Skeletal muscle satellite cell (primary cell): ENCODE data around the gene AGPAT3.

ENCODE experiments used
- H3K27me3 ChIP-seq: 2 replicates; pipeline ENCODE4 v1.7.0; 2013; ENCODE audit warnings: low read length; ENCODE audit not compliant: control insufficient read depth, insufficient read depth
- H3K36me3 ChIP-seq: 2 replicates; pipeline ENCODE4 v1.7.0; 2013; ENCODE audit warnings: mild to moderate bottlenecking, control low read depth, low read length; ENCODE audit not compliant: insufficient read depth
- H3K4me1 ChIP-seq: 2 replicates; pipeline ENCODE4 v1.7.0; 2013; ENCODE audit warnings: low read length; ENCODE audit not compliant: control insufficient read depth, insufficient read depth
- H3K4me2 ChIP-seq: 2 replicates; pipeline ENCODE4 v1.7.0; 2013; ENCODE audit warnings: mild to moderate bottlenecking, low read length
- H3K4me3 ChIP-seq: 2 replicates; pipeline ENCODE4 v1.7.0; 2013; ENCODE audit warnings: low read length
- H3K9ac ChIP-seq: 2 replicates; pipeline ENCODE4 v1.7.0; 2013; ENCODE audit warnings: mild to moderate bottlenecking, low read depth, low read length, moderate library complexity
- H3K9me3 ChIP-seq: replicated peaks from 2 replicates; pipeline ENCODE4 v1.7.0; 2013; ENCODE audit warnings: mild to moderate bottlenecking, control low read depth, low read length

Gene AGPAT3

DNA sequence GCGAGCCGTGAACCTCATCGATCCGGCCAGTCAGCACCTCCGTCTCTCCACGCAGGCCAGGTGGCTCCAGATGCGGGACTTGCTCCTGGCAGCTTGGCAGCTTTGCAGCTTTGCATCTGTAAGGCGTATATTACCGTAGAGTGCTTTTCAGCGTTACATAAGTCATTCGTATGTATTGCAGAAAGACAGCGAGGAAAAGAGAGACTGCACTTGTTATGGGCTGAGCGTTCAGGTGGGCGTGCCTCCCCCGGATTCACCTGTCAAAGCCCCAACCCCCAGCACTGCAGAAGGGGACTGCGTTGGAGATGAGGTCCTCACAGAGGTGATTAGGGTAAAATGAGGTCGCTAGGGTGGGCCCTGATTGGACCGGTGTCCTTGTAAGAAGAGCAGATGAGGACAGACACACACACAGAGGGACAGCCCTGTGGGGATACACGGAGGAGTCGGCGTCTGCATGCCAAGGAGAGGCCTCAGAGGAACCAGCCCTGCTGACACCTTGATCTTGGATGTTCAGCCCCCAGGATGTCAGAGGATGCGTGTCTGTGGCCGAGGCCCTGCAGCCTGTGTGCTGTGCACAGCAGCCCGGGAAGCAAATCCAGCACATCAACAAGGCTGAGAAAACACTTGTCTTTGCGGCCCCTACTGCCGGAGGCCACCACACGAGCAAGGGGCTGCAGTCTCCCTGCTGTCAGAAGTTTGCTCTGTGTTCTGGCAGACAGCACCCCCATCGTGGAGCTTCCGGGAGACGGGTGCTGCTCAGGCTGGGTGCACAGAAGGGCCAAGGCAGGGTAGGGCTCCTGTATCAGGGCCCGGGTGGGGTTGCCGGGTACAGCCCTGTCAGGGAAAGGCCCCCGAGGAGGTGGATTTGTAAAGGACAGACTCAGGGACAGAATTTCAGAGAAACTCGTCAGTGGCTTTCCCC lies 10.9 kb upstream of the AGPAT3 start:
- no peaks in the 10 kb centered on the region for H3K36me3 ChIP-seq
- H3K27me3 ChIP-seq: peaks cover 52% of the 10 kb centered on the region
- no peak overlapping the region for H3K4me3 ChIP-seq
- H3K4me2 ChIP-seq: no peak overlapping the region
- no peaks in the 10 kb centered on the region for H3K4me1 ChIP-seq
- no peaks in the 10 kb centered on the region for H3K9me3 ChIP-seq
- no peak overlapping the region for H3K9ac ChIP-seq

DNA sequence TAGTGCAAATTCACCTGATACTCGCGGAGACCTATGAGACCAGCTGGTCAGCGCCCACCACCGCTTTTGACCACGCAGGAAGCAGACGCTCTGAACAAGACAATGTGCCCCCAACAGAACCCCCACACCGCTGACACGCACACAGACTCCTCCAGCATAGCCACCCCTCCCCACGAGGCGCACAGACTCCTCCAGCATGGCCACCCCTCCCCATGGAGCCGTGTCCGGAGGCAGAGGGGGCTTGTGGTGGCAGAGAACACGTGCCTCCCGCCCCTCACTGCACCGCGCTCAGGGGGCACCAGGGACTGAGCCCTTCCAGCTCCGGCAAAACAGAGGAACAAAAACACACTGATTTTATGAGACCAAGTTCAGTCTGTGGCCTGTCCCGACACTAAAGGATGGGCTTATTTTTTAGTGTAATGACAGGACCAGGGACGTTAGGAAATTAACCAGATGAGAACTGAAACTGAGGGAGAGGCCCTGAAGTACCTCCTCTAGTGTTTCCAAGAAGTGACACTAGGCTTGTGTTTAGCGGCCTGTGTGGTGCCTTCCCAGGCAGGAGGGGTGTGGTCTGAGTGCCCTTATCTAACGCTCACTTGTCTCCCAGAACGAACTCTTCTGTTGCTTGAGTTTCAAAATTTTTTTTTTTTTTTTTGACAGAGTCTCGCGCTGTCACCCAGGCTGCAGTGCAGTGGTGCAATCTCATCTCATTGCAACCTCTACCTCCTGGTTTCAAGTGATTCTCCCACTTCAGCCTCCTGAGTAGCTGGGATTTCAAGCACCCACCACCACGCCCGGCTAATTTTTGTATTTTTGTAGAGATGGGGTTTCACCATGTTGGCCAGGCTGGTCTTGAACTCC lies 10.0 kb upstream of the AGPAT3 start:
- Histone ChIP-seq H3K4me3 (no peak overlapping the region), H3K9me3 (no peaks in the 10 kb centered on the region), H3K4me1 (no peaks in the 10 kb centered on the region), H3K27me3 (peaks cover 45% of the 10 kb centered on the region), H3K9ac (no peak overlapping the region), H3K4me2 (no peak overlapping the region), H3K36me3 (no peaks in the 10 kb centered on the region)

DNA sequence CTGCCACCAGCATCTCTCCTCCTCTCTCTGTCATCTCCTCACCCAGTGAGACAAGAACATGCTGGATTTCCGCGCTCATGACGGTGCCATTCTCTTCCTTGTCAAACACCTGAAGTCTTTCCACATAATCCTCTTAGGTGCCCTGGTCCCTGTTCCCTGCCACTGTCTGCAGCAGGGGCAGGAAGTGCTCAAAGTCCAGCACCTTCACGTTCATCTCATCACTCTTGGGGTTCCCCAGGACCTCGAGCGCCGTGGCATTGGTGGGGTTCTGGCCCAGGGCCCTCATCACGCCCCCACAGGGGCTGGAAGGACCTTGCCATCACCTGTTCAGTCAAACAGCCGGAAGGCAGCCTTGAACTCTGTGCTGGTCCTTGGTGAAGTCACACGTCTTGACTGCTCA lies 9.1 kb upstream of the AGPAT3 start:
- Histone ChIP-seq H3K27me3 (peaks cover 38% of the 10 kb centered on the region), H3K36me3 (no peaks in the 10 kb centered on the region), H3K4me2 (no peak overlapping the region), H3K9me3 (no peaks in the 10 kb centered on the region), H3K4me3 (no peak overlapping the region), H3K4me1 (no peaks in the 10 kb centered on the region), H3K9ac (no peak overlapping the region)

DNA sequence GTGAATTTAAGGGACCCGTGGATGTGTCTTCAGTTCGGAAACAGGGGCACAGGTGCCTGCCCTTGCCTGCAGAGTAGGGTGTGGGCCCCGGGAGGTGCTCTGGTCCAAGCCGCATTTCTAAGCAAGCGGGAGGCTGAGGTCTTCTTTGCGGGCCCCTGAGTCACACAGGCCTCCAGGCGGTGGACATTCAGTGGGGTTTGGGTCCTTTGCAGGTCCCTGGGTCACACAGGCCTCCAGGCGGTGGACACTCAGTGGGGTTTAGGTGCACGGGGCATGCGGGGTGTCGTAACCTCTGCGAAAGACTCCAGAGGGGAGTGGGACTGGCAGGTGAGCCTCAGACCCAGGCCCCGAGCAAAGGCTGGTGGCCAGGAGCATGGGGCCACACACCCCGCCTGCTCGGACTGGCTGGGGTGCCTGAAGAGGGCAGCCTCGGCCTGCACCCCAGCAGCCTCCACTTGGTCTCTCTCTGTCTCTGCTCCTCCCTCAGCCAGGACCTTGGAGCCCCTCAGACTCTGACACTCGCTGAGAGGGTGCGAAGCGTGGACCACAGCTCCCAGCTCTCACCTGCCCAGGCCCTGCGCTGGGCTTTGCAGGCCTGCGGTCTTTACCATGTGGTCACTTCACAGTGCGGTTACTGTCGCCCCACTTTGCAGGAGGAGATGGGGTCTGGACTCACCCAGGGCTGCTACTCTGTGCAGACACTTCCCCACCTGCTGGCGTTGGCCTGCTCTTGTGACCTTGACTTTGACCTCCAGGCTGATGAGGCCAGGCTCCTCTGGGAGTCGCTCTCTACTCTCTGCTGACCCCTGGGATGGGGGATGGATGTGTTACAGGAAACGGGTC lies 6.0 kb upstream of the AGPAT3 start:
- Histone ChIP-seq H3K9ac (no peak overlapping the region), H3K36me3 (no peaks in the 10 kb centered on the region), H3K27me3 (peaks cover 23% of the 10 kb centered on the region), H3K4me1 (peaks cover under 1% of the 10 kb centered on the region), H3K4me3 (no peak overlapping the region), H3K4me2 (no peak overlapping the region), H3K9me3 (no peaks in the 10 kb centered on the region)

DNA sequence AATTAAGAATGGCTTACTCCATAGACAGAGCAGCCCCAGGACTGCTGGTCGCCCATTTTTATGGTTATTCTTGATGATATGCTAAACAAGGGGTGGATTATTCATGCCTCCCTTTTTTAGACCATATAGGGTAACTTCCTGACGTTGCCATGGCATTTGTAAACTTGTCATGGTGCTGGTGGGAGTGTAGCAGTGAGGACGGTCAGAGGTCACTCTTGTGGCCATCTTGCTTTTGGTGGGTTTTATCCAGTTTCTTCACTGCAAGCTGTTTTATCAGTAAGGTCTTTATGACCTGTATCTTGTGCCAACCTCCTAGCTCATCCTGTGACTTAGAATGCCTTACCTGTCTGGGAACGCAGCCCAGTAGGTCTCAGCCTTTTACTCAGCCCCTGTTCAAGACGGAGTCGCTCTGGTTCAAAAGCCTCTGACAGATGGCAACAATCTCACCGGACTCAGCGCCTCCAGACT lies 5.2 kb upstream of the AGPAT3 start:
- peaks cover 4% of the 10 kb centered on the region for H3K4me1 ChIP-seq
- peaks cover 15% of the 10 kb centered on the region for H3K27me3 ChIP-seq
- no peak overlapping the region for H3K9ac ChIP-seq
- no peaks in the 10 kb centered on the region for H3K9me3 ChIP-seq
- no peak overlapping the region for H3K4me2 ChIP-seq
- no peak overlapping the region for H3K4me3 ChIP-seq
- H3K36me3 ChIP-seq: no peaks in the 10 kb centered on the region

DNA sequence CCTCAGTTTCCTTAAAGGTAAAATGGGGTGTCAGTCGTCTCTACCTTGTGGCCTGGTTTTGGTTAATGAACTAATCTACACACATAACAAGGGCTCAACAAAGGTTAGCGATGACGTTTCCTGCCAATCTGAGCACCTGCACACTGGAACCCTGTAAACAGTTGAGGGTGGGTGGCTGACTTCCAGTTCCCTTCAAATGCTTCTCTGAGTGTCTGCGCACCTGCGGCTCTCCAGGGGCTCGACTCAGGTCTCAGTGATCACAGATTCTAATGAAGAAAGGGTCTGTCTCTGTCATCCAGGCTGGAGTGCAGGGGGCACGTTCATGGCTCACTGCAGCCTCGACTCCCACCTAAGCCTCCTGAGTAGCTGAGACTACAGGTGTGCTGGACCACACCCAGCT lies 3.3 kb upstream of the AGPAT3 start:
- Histone ChIP-seq H3K4me3 (no peak overlapping the region), H3K36me3 (no peaks in the 10 kb centered on the region), H3K4me2 (no peak overlapping the region), H3K27me3 (peaks cover 4% of the 10 kb centered on the region), H3K4me1 (peaks cover 8% of the 10 kb centered on the region), H3K9me3 (no peaks in the 10 kb centered on the region), H3K9ac (no peak overlapping the region)

DNA sequence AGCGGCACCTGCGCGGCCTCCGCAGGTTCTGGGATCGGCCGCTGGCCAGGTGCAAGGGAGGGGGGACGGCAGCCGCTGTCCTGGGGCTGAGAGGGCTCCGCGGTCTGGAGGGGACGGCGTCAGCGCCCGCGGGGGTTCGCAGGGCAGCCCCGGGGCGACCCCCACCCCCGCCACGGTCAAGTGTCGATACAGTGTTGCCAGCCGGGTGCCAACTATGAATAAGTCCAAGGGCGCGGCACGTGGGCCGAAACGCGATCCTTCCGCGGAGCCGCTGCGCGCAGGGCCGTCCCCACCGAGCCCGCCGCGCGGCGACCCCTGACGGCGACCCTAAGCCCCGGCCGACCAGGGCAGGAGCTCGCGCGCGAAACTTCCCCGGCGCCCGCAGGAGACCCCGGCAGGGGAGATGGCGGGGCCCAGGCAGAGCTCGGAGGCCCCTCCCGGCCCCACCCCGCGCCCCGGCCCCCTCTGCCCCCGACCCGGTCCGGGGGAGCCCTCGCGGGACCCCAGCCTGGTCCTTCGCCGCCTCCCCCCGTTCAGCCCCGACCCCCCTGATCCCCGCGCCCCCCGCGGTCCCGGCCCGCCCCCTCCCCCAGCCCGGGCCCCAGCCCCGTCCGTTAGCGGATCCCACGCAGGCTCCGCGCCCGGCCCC lies 586 bp upstream of the AGPAT3 start:
- Histone ChIP-seq H3K4me1 (peaks cover 18% of the 10 kb centered on the region), H3K9ac (no peak overlapping the region), H3K36me3 (peaks cover 6% of the 10 kb centered on the region), H3K4me3 (peak overlapping the region; percentile 71), H3K9me3 (no peaks in the 10 kb centered on the region), H3K4me2 (peak overlapping the region; percentile 89), H3K27me3 (peaks cover 4% of the 10 kb centered on the region)

DNA sequence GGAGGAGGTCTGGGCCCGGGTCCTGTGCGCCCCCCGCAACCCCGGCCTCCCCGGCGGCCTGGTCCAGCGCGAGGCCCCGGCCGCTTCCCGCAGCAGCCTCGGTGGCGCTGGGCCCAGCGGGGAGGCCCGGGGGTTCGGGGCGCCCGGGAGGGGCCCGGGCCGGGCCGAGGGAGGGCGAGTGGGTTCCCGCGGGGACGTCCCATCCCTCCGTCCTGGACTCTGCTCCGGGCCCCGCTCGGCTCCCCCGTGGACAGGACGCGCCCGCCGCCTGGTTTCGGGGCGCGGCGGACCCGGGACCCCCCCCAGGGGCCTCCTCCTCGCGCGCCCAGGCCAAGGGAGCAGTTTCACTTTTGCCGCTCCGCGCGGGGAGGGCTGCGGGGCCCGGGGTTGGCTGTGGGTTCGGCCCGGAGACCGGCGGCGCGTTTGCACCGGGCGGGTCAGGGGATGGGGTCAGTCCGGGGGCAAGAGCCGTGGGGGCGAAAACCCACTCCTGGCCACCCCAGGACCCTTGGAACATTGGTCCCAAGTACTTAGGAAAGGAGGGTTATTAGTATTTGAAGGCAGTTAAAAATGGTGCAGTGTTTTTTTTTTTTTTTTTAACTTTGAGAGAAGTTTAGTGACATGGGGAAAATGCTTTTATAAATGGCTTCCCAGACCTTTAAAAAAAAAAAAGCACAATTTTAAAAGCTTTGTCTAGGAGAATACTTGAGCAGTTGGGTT lies 677 bp downstream of the AGPAT3 start:
- Histone ChIP-seq H3K9me3 (no peaks in the 10 kb centered on the region), H3K9ac (peak overlapping the region; percentile 85), H3K4me3 (peak overlapping the region; percentile 83)

DNA sequence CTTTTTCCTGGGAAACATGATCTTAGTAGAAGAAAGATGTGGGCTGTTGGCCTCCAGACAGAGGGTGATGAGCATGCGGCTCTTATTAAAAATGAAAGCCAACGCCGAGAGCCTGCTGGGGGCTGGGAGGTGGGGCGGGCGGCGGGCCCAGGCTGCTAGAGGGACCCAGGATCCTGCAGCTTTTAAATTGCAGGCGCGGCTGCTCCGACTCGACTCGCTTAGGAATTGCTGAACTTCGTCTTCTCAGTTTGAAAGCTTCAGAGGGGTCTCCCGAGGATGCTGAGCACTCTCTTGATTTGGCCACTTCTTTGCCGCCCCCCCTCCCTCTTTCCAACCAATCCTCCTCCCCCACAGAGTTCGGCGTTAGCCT lies 1.2 kb downstream of the AGPAT3 start:
- Histone ChIP-seq H3K4me3 (peak overlapping the region; percentile 83), H3K27me3 (peaks cover 4% of the 10 kb centered on the region), H3K4me2 (peak overlapping the region; percentile 93), H3K4me1 (peaks cover 18% of the 10 kb centered on the region), H3K36me3 (peaks cover 6% of the 10 kb centered on the region), H3K9me3 (no peaks in the 10 kb centered on the region), H3K9ac (peak overlapping the region; percentile 85)

More for the DNA sequence above, 677 bp downstream of the AGPAT3 start:
- H3K4me1 ChIP-seq: peaks cover 18% of the 10 kb centered on the region
- H3K27me3 ChIP-seq: peaks cover 4% of the 10 kb centered on the region
- peak overlapping the region; percentile 93 for H3K4me2 ChIP-seq
- H3K36me3 ChIP-seq: peaks cover 6% of the 10 kb centered on the region

DNA sequence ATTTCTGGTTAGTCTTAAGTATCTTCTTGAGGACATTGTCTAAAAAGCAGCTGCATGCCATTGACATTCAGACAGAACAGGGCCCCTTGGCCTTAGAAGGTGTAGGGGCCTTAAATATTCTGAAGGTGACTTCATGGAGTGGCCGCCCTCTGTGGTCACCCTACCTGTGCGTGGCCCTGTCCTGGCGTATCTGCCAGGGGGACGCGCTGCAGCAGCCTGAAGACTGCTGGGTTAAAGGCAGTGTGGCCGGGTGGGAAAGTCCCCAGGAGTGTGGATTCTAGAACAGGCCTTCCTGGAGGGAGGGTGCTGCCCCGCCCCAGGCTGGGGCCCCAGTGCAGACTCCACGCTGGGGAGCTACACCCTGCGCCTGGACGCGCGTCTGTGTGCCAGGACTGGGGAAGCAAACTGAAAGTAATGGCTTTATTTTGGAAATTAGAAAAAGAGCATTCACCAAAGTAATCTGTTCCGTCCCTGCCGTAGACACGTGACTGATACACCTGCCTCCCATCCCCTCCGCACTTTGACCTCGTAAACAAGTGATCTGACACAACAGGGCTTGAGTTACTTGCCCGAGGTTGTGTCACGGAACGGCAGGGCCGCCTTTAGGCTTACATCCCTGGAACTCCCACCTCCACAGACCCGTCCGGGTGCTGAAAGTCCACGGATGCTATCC lies 1.8 kb downstream of the AGPAT3 start:
- Histone ChIP-seq H3K9ac (peak overlapping the region; percentile 85), H3K36me3 (peaks cover 6% of the 10 kb centered on the region), H3K4me3 (peak overlapping the region; percentile 83)

More for the DNA sequence above, 1.8 kb downstream of the AGPAT3 start:
- Histone ChIP-seq H3K4me2 (peak overlapping the region; percentile 93), H3K9me3 (no peaks in the 10 kb centered on the region), H3K27me3 (peaks cover under 1% of the 10 kb centered on the region), H3K4me1 (peaks cover 18% of the 10 kb centered on the region)
